A204.1 (cell line): ENCODE data around the gene ZNF416.

Experiments
- FAIRE-seq: peaks from 2 replicates; lab custom pipeline; 2012; peaks lifted over from hg19 to GRCh38; lab: Jason Lieb, UNC

Gene ZNF416

DNA sequence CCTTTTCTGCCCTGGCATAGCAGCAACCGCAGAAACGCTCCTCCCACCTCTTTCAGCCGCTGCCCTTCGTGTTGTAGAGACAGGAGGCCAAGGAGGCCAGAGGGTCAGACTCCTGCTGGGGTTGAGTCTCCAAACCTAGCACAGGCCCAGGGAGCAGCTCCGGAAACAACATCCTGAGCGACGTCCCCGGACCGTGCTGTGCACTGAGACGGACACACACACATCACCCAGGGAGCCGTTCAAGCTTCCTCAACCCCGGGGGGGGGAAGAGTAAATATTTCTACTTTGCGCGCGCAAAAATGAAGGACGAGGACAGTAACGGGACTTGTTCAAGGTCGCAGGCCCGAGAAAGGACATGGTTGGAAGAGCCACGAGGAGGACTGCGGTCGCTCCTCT lies 19.7 kb downstream of the ZNF416 start:
- no peak for FAIRE-seq

DNA sequence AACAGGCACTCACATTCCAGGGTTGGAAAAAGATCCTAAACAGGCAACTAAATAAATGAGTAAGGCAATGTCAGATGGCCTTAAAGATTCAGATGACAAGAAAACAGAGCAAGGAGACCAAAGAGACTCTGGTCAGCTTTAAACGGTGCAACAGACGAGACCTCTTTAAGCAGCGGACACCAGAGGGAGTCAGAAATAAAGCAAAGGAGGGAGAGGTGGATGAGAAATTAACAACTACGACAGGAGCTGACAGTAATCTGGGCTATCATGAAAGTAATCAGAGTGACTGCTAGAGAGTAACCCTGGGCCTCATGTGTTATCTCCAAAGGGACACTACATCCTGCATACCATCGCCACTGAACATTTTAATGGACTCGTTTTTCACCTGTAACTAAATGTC lies 20.2 kb downstream of the ZNF416 start:
- FAIRE-seq, result no peak

- no peak for FAIRE-seq
Measured at GRCh38 chr19:57557659-57558058, 21.1 kb downstream of the ZNF416 start.

GRCh38 chr19:57552432-57552831 lies 26.3 kb downstream of the ZNF416 start:
- no peak for FAIRE-seq

DNA sequence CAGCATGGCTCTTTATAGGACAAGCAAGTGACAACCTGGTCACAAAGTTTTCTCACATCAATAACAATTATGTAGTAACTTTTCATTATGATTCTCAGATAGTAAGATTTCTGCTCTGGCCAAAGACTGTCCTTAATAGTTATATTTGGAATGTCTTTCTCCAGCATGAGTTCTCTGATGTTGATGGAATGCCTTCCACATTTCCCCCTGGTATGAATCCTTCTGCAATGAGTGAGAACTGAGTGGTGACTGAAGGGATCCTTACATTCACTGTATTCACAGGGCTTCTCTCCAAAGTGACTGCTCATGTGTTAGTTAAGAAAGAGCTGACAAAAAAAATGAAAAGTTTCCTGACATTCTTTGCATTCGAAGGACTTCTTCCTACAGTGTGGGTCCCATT lies 32.2 kb downstream of the ZNF416 start:
- FAIRE-seq, result no peak

DNA sequence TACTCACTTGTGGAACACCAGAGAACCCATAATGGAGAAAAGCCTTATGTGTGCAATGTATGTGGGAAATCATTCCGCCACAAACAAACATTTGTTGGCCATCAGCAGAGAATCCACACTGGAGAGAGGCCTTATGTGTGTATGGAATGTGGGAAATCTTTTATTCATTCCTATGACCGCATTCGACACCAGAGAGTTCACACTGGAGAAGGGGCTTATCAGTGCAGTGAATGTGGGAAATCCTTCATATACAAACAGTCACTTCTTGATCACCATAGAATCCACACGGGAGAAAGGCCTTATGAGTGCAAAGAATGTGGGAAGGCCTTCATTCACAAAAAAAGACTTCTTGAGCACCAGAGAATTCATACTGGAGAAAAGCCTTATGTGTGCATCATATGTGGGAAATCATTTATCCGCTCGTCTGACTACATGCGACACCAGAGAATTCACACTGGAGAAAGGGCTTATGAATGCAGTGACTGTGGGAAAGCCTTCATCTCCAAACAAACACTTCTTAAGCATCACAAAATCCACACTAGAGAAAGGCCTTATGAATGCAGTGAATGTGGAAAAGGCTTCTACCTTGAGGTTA lies 40.7 kb downstream of the ZNF416 start:
- no peak for FAIRE-seq

DNA sequence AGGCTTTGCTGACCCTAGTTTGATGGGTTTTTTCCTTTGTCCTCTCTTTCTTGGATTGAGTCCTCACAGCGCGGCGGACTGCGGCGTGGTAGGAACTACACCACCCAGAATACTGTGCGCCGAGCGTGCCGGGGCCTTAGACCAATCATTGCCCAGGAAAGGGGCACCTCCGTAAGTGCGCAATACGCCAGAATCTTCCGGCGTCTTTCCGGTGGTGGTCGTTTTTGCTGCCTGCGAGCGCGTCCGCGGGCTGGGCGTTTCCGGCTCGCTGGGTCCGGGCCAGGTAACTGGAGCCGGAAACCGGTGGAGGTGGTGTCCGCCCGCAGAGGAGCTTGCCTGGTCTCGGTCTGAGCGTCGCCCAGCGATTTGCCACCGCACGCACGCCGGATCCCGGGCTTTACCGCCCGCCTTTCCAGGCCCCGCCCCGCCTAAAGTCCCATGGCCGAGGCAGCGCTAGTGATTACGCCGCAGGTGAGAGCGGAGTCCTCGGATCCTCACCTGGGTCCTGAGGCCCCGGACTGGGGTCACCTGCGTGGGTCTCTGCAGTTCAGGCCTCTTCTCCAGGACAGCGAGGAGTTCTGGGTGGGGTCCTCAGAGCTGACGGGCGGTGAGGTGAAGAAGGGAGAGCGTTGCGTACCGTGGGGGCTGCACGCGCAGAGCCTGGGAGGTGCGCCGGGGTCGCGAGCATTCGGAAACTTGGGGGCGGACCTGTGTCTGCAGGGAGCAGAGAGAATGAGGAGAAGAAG lies 51.4 kb downstream of the ZNF416 start, which contains the start of gene ZNF549:
TSS of gene ZNF549 (plus strand) at position 221 of the 746 bp plus-strand sequence. CDS start at position 439, 218 bp downstream.
- peak; percentile 96 for FAIRE-seq
